D341Med (cell line): ENCODE measurements around the gene POLR2A.

Experiments used
- DNase-seq: peaks from one replicate; pipeline ENCODE4 v3.0.0; 2012; ENCODE audit warnings: low spot score

POLR2A gene

GRCh38 chr17:7484067-7484918, at the start of gene POLR2A:
TSS of gene POLR2A (plus strand) at chr17:7484366.
- DNase-seq = peak; percentile 92

GRCh38 chr17:7435676-7436555, 48.2 kb upstream of the POLR2A start:
- no peak for DNase-seq

DNA sequence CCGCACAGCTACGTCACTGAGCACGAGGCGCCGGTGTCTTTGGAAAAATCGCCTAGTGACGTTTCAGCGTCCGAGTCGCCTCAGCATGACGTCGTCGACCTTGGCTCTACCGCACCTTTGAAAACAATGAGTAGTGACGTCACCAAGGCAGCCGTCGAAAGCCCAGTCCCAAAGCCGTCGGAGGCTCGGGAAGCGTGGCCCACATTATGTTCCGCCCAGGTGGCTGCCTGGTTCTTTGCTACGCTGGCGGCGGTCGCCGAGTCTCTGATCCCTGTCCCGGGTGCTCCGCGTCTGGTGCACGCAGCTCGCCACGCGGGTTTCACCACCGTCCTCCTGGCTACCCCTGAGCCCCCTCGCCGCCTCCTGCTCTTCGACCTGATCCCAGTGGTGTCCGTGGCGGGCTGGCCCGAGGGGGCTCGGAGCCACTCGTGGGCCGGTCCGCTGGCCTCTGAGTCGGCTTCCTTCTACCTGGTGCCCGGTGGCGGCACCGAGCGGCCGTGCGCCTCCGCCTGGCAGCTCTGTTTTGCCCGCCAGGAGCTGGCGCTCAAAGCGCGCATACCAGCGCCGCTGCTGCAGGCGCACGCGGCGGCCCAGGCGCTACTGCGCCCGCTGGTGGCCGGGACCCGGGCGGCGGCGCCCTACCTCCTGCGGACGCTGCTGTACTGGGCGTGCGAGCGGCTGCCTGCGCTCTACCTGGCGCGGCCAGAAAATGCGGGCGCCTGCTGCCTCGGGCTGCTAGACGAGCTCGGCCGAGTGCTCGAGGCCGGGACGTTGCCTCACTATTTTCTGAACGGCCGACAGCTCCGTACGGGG, 47.4 kb upstream of the POLR2A start:
- DNase-seq = peak; percentile 85

DNA sequence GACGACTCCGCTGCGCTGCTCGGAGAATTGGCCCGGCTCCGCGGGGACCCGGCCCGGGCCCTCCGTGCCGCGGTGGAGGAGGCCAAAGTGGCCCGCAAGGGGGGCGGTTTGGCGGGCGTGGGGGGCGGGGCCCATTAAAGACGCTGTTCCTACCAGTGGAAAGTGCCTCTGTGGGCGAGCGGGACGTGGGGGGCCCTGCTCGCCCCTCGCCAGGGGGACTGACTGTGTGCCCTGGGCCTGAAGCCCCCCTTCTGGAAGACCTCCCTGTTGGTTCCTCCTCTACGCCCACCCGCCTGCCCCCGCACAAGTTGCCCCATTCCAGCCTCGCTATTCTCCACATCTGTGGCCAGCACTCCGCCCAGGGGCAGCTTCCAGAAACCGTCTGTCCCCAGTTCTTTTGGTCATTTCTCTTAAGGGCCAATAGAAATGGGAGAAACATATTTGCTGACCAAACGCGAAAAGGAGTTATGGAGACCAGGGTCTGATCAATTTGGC, 46.8 kb upstream of the POLR2A start:
- no peak for DNase-seq

DNA sequence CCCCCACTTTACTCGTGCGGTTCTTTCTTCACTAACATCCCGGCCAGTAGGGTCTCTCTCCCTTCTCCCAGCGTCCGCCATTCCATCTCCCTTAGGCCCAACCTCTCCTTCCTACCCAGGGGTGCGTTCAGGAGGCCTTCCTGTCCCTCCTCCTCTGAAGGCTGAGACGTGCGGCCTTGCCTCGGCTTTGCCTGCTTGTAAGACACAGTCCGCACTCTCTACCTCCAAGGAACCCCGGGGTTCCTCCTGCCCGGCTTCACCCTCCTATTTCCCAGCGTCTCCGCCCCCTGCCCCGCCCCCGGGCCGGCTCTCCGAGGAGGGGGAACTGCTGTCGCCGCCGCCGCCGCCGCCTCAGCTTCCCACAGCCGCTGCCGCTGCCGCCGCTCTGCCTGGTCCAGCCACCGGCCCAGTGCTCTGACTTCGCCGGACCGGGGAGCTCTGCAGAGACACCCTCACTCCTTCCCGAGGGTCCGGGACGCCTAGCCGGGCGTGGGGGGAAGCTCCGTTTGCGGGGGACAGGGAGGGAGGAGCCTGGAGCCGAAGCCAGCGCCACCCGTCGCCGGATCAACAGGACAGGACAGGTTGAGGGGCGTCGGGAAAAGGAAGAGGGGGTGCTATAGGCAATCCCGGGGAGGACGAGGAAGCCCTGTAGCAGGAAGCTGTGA, 46.1 kb upstream of the POLR2A start:
- DNase-seq = no peak

DNA sequence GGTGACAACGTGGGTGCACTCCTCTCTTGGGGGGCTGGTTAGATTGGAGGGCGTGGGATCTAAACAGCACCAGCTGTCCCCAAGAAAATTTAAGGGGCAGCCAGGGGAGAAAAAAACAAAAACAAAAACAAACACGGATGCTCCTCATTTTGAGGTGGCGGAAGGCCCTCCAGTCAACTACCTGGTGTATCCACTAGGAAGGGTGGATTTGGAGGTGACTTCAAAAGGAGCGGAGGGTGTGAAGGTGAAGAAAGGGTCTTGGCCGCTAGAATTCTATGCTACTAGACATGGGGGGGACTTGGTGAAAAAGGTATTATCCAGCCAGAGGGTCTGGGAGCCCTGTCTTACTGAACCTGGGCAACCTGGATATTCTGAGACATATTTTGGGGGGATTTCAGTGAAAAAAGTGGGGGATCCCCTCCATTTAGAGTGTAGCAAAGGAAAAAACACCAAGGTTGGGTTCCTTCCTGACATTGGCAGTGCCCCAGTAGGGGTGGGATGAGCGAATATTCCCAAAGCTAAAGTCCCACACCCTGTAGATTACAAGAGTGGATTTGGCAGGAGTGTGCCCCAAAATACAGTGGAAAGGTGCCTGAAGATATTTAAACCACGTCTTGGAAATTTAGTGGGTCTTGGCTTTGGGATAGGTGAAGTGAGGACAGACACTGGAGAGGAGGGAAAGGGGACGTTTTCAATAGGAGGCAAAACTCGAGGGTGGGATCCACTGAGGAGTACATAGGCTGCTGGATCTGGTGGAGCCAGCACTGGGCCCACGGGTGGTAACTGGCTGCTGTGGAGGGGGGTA, 45.3 kb upstream of the POLR2A start:
- DNase-seq = no peak

GRCh38 chr17:7439462-7440112, 44.6 kb upstream of the POLR2A start, which contains the start of gene FGF11:
TSS of gene FGF11 (plus strand) at chr17:7439512. CDS start at chr17:7439621, 109 bp downstream.
- no peak for DNase-seq

DNA sequence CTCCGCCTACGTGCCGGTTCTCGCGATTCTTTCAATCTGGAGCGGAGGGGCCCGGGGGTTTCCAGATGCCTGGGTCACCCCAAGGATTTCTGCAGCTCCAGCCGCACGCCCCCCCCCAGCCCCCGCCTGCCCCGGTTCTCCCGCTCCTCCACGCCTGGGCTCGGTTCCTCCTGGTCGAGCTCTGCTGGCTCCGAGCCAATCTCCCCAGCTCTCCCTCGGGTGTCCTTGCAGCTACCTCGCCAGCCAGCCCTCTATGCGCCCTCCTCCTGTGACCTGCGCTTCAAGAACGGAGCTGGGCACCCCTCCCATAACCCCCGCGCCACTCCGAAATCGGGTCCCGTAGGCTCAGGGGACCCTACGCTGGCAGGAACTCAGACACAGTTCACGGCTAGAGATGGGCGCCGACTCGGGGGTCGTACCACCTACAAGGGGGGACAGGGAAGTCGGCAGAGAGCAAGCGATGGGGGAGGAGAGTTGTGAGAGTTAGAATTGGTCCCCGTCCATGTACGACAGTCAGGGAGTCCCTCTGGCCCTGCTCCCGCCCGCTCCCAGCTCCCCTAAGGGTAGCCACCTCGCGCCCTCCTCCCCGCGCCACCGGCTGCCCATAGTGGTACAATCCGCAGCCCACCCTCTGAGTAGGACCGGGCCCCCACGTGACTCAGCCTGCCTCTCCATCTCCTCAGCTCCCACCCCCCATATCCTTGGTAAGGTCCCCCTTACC, 43.9 kb upstream of the POLR2A start:
- DNase-seq = peak; percentile 54

DNA sequence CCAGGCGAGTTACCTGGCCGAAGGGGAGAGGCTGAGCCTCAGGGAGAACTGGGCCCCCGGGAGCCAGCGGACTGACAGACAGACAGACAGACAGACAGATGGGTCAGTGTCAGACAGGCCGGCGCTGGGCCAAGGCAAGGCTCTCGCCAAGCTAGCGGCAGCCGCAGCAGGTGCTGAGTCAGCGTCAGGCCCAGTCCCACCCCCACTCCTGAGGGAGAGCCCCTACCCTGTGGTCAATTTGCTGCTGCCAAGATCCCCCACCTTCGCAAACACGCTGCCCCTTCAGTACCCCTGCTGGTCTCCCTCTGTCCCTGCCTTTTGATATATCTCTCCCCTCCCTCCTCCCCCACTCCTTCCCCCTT, 43.4 kb upstream of the POLR2A start:
- DNase-seq = no peak

GRCh38 chr17:7441266-7441665, 42.9 kb upstream of the POLR2A start:
- DNase-seq = no peak

- no peak for DNase-seq
Observed at GRCh38 chr17:7442142-7442541, 42.0 kb upstream of the POLR2A start.

- no peak for DNase-seq
Observed at GRCh38 chr17:7443499-7444485, 40.4 kb upstream of the POLR2A start.

DNA sequence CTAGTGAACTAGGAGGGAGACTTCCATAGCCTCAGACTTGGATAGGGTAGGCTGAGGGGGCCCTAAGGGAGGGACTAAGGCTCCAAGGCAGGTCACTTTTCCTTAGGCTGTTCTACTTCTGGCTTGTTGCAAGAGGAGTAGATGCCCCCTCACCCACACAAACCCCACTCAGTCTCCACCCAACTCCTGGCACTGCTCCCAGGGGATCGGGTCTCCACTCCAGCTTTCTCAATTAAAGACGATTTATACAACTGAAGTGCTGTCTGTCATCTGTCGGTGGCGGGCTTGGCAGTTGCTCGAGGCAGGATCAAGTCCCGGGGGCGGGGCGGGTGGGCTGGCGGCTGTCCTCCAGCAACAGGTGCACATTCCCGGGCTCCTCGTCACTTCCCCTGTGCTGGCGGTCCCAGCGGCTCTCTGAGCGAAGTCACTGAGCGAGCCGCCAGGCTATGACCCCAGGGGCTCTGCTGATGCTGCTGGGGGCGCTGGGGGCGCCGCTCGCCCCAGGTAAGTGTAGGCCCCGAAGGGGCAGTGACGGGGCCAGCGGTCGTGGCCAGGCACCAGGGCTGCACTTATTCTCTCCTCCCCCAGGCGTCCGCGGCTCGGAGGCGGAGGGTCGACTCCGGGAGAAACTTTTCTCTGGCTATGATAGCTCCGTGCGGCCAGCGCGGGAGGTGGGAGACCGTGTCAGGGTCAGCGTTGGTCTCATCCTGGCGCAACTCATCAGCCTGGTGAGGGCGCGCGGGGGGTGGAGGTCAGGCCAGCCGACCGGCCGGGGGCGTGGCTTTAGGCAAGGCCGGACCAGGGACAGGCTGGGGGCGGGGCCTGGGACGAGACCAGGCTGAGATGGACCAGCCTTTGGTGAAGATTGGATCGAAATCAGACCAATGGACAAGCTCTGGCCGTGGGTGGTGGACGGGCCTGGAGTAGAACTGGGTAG, 39.2 kb upstream of the POLR2A start, which contains the start of gene CHRNB1:
Gene CHRNB1, plus strand, starts transcription at position 380 of the 937 bp plus-strand sequence. Its CDS starts 67 bp downstream, at position 447.
- DNase-seq = peak; percentile 68

DNA sequence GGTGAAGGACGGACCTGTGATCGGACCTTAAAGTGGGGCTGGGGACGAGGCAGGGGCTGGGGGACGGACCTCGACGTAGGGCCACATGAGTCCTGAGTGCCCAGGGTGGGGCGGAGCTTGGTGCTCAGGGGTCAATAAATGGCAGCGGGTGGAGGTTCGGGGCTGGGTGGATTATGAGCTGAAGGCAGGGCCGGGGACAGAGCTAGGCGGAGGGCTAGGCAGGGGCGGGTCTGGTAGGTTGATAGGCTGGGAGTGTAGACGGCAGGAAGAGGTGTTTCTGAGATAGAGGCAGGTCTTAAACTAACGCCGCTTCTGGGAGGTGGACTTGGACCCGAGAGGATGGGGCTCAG, 38.6 kb upstream of the POLR2A start:
- DNase-seq = no peak

GRCh38 chr17:7448461-7448860, 35.7 kb upstream of the POLR2A start:
- DNase-seq = no peak

- no peak for DNase-seq
Observed at GRCh38 chr17:7459961-7460545, 24.1 kb upstream of the POLR2A start.
